IPS DF 6.9 (cell line): ENCODE measurements around the gene ZC3H8.
"Not testable (repeated sequence)": the region's sequence is repeated elsewhere in the genome, so short reads cannot be mapped to it uniquely, and the experiment has no call there.

Experiments used
- DNase-seq: peaks from one replicate; pipeline ENCODE4 v3.0.0-alpha.2; 2013; ENCODE audit warnings: low read depth, low spot score
- H3K27ac ChIP-seq: one replicate; pipeline ENCODE4 v1.5.1; 2013; ENCODE audit warnings: low read length, control low read depth
- H3K27me3 ChIP-seq: 2 replicates; pipeline ENCODE4 v1.6.1; 2013; ENCODE audit warnings: mild to moderate bottlenecking, low read length; ENCODE audit not compliant: control insufficient read depth, insufficient read depth
- H3K36me3 ChIP-seq: 2 replicates; pipeline ENCODE4 v1.6.1; 2013; ENCODE audit warnings: low read length; ENCODE audit not compliant: control insufficient read depth, insufficient read depth
- H3K4me1 ChIP-seq: 2 replicates; pipeline ENCODE4 v1.6.1; 2013; ENCODE audit warnings: low read length; ENCODE audit not compliant: control insufficient read depth, insufficient read depth
- H3K4me3 ChIP-seq: 2 replicates; pipeline ENCODE4 v1.5.1; 2013; ENCODE audit warnings: mild to moderate bottlenecking, low read length
- H3K9me3 ChIP-seq: 2 replicates; pipeline ENCODE4 v1.6.1; 2013; ENCODE audit warnings: low read length, inconsistent platforms; ENCODE audit not compliant: control insufficient read depth, insufficient read depth
- WGBS: extraction: QIAGEN DNeasy Blood & Tissue Kit; methylation state at CpG from one replicate; pipeline ENCODE4 v1.1.7; 2013; ENCODE audit warnings: mixed read lengths, missing lambda C conversion rate; ENCODE audit not compliant: insufficient read length, insufficient coverage; 5-methylcytosine and 5-hydroxymethylcytosine counted together

Gene ZC3H8

GRCh38 chr2:112282066-112282465 is 27.2 kb upstream of the ZC3H8 start:
- H3K4me1 ChIP-seq, H3K27me3 ChIP-seq, H3K4me3 ChIP-seq, H3K27ac ChIP-seq, DNase-seq, H3K9me3 ChIP-seq, H3K36me3 ChIP-seq: not testable (repeated sequence)
- WGBS, result no CpG with 5 or more reads among the region's 4 CpGs

GRCh38 chr2:112277596-112278220 is 22.9 kb upstream of the ZC3H8 start:
- H3K27me3 ChIP-seq, result no peaks in the 10 kb centered on the region
- no peak for DNase-seq
- H3K27ac ChIP-seq, result no peak overlapping the region
- no peak overlapping the region for H3K4me3 ChIP-seq
- no peaks in the 10 kb centered on the region for H3K9me3 ChIP-seq
- 100% methylated on average over 1 of the region's 5 CpGs for WGBS
- no peaks in the 10 kb centered on the region for H3K4me1 ChIP-seq
- H3K36me3 ChIP-seq, result no peaks in the 10 kb centered on the region

GRCh38 chr2:112276954-112277353 is 22.1 kb upstream of the ZC3H8 start:
- H3K27me3 ChIP-seq, result no peaks in the 10 kb centered on the region
- H3K36me3 ChIP-seq, result no peaks in the 10 kb centered on the region
- H3K4me1 ChIP-seq, result no peaks in the 10 kb centered on the region
- WGBS, result no CpG with 5 or more reads among the region's 5 CpGs
- DNase-seq, result no peak
- H3K4me3 ChIP-seq, result no peak overlapping the region
- H3K9me3 ChIP-seq, result no peaks in the 10 kb centered on the region
- H3K27ac ChIP-seq, result no peak overlapping the region

- Histone ChIP-seq H3K9me3 (no peaks in the 10 kb centered on the region), H3K27ac (no peak overlapping the region), H3K36me3 (no peaks in the 10 kb centered on the region), H3K4me3 (peak overlapping the region; percentile 98; the same call in 1 of the 2 replicates), H3K4me1 (no peaks in the 10 kb centered on the region), H3K27me3 (no peaks in the 10 kb centered on the region)
- peak; percentile 29 for DNase-seq
- WGBS, result no CpG with 5 or more reads among the region's 66 CpGs
Observed at GRCh38 chr2:112275887-112276773, 21.3 kb upstream of the ZC3H8 start.

GRCh38 chr2:112275311-112275886 is 20.6 kb upstream of the ZC3H8 start, which contains the start of gene ZC3H6:
TSS of gene ZC3H6 (plus strand) at chr2:112275597. CDS start at chr2:112275995, 398 bp downstream.
- H3K36me3 ChIP-seq, result no peaks in the 10 kb centered on the region
- no peak within 1 kb of the TSS for H3K27ac ChIP-seq
- H3K27me3 ChIP-seq, result no peaks in the 10 kb centered on the region
- WGBS, result no CpG with 5 or more reads among the region's 60 CpGs
- no peaks in the 10 kb centered on the region for H3K9me3 ChIP-seq
- no peaks in the 10 kb centered on the region for H3K4me1 ChIP-seq
- peak; percentile 93 for DNase-seq
- H3K4me3 ChIP-seq, result peak within 1 kb of the TSS; percentile 98

- H3K27me3 ChIP-seq, result no peaks in the 10 kb centered on the region
- no peak for DNase-seq
- H3K9me3 ChIP-seq, result no peaks in the 10 kb centered on the region
- H3K4me3 ChIP-seq, result no peak overlapping the region
- no peaks in the 10 kb centered on the region for H3K36me3 ChIP-seq
- H3K4me1 ChIP-seq, result no peaks in the 10 kb centered on the region
- no peak overlapping the region for H3K27ac ChIP-seq
- no CpG with 5 or more reads among the region's 5 CpGs for WGBS
Observed at GRCh38 chr2:112273349-112273748, 18.5 kb upstream of the ZC3H8 start.

- H3K27me3 ChIP-seq, result no peaks in the 10 kb centered on the region
- no CpG with 5 or more reads among the region's 5 CpGs for WGBS
- DNase-seq, result no peak
Observed at GRCh38 chr2:112272669-112273068, 17.8 kb upstream of the ZC3H8 start.

GRCh38 chr2:112268547-112268946 is 13.7 kb upstream of the ZC3H8 start:
- no peaks in the 10 kb centered on the region for H3K4me1 ChIP-seq
- H3K9me3 ChIP-seq, result no peaks in the 10 kb centered on the region
- H3K4me3 ChIP-seq, result no peak overlapping the region
- no peak overlapping the region for H3K27ac ChIP-seq
- no peaks in the 10 kb centered on the region for H3K36me3 ChIP-seq
- no CpG with 5 or more reads among the region's 1 CpG for WGBS
- no peaks in the 10 kb centered on the region for H3K27me3 ChIP-seq
- no peak for DNase-seq

More at GRCh38 chr2:112272669-112273068, 17.8 kb upstream of the ZC3H8 start:
- H3K4me3 ChIP-seq, result no peak overlapping the region
- no peak overlapping the region for H3K27ac ChIP-seq
- H3K4me1 ChIP-seq, result no peaks in the 10 kb centered on the region
- no peaks in the 10 kb centered on the region for H3K9me3 ChIP-seq
- no peaks in the 10 kb centered on the region for H3K36me3 ChIP-seq

GRCh38 chr2:112262876-112263275 is 8.0 kb upstream of the ZC3H8 start:
- no peaks in the 10 kb centered on the region for H3K36me3 ChIP-seq
- H3K9me3 ChIP-seq, result peaks cover 1% of the 10 kb centered on the region; the same call in 1 of the 2 replicates
- no peaks in the 10 kb centered on the region for H3K27me3 ChIP-seq
- no peaks in the 10 kb centered on the region; the same call in 1 of the 2 replicates for H3K4me1 ChIP-seq
- no peak overlapping the region for H3K4me3 ChIP-seq
- no peak overlapping the region for H3K27ac ChIP-seq
- DNase-seq, result no peak

- WGBS, result no CpG with 5 or more reads among the region's 3 CpGs
- no peak overlapping the region for H3K4me3 ChIP-seq
- H3K27me3 ChIP-seq, result no peaks in the 10 kb centered on the region
- DNase-seq, result no peak
- no peak overlapping the region for H3K27ac ChIP-seq
- no peaks in the 10 kb centered on the region; the same call in 1 of the 2 replicates for H3K4me1 ChIP-seq
- no peaks in the 10 kb centered on the region for H3K36me3 ChIP-seq
- H3K9me3 ChIP-seq, result peaks cover 1% of the 10 kb centered on the region; the same call in 1 of the 2 replicates
Observed at GRCh38 chr2:112260295-112260625, 5.4 kb upstream of the ZC3H8 start.
